Endodermal cell (in vitro differentiated cells): ENCODE results near the gene VSTM2B. TPM values are rescaled to one million over a fixed set of nuclear protein-coding genes. Genes with fewer than 3 reads are reported as not detected.
"Not testable (repeated sequence)": the region's sequence is repeated elsewhere in the genome, so short reads cannot be mapped to it uniquely, and the experiment has no call there.

Source experiments
- DNase-seq: peaks from one replicate; pipeline ENCODE4 v3.0.0-alpha.2; 2017
- H3K27ac ChIP-seq: 2 replicates; pipeline ENCODE4 v1.5.1; 2013; ENCODE audit warnings: mild to moderate bottlenecking, low read depth, low read length, moderate library complexity
- H3K27me3 ChIP-seq: 2 replicates; pipeline ENCODE4 v1.6.1; 2013; ENCODE audit warnings: mild to moderate bottlenecking, low read length, moderate library complexity; ENCODE audit not compliant: insufficient read depth, control insufficient read depth, poor library complexity, severe bottlenecking
- H3K36me3 ChIP-seq: 2 replicates; pipeline ENCODE4 v1.7.0; 2013; ENCODE audit warnings: mild to moderate bottlenecking, low read length, moderate library complexity; ENCODE audit not compliant: control insufficient read depth, insufficient read depth
- H3K4me1 ChIP-seq: one replicate; pipeline ENCODE4 v1.7.0; 2013; ENCODE audit warnings: low read length; ENCODE audit not compliant: control insufficient read depth, insufficient read depth
- H3K4me3 ChIP-seq: 2 replicates; pipeline ENCODE4 v1.5.1; 2013; ENCODE audit warnings: mild to moderate bottlenecking, low read length, moderate library complexity
- H3K9ac ChIP-seq: 2 replicates; pipeline ENCODE4 v1.6.1; 2013; ENCODE audit warnings: mild to moderate bottlenecking, low read length, moderate library complexity; ENCODE audit not compliant: poor library complexity, severe bottlenecking; ENCODE audit errors: extremely low read depth
- H3K9me3 ChIP-seq: 2 replicates; pipeline ENCODE4 v1.6.1; 2013; ENCODE audit warnings: mild to moderate bottlenecking, low read length, moderate library complexity; ENCODE audit not compliant: control insufficient read depth
- H3K27ac Mint-ChIP-seq: 2 replicates; pipeline ENCODE4 v1.8.0; 2020; ENCODE audit warnings: mixed read lengths
- H3K27me3 Mint-ChIP-seq: 2 replicates; pipeline ENCODE4 v1.8.0; 2021; ENCODE audit warnings: mild to moderate bottlenecking, mixed read lengths; ENCODE audit not compliant: insufficient read depth
- H3K36me3 Mint-ChIP-seq: 2 replicates; pipeline ENCODE4 v1.8.0; 2020; ENCODE audit warnings: low read depth, mixed read lengths
- H3K4me1 Mint-ChIP-seq: 2 replicates; pipeline ENCODE4 v1.8.0; 2020; ENCODE audit warnings: mixed read lengths
- H3K4me3 Mint-ChIP-seq: 2 replicates; pipeline ENCODE4 v1.8.0; 2020; ENCODE audit warnings: mild to moderate bottlenecking, moderate library complexity, mixed read lengths
- H3K9me3 Mint-ChIP-seq: 2 replicates; pipeline ENCODE4 v1.8.0; 2020; ENCODE audit warnings: mild to moderate bottlenecking, mixed read lengths
- WGBS, 2 experiments: methylation state at CpG; one replicate each; pipeline versions ENCODE4 v1.1.5 to v1.1.7; 2013; ENCODE audit warnings: missing lambda C conversion rate in 2 of 2, mixed read lengths in 1 of 2; ENCODE audit not compliant: insufficient coverage in 1 of 2, insufficient read length in 1 of 2; 5-methylcytosine and 5-hydroxymethylcytosine counted together
- total RNA-seq, 2 donors: library from RNA; stranded (reverse); fragmentation: NEBNext Ultra II Directional in 1 of 2; extraction: Animal tissue kit (Norgen Biotek cat#: 25700) in 1 of 2; gene quantifications; 2 replicates in 1 of 2; 3 replicates in 1 of 2; pipeline ENCODE4 v1.2.1, GENCODE V29; 2021
- TF ChIP-seq, protein P1 (sequence below): fragments of 200-600 bp; sonication (generic); conservative IDR thresholded peaks from 2 replicates; pipeline ENCODE4 v1.5.0; 2021; ENCODE audit warnings: antibody characterized with exemption, mild to moderate bottlenecking

VSTM2B gene
- total RNA-seq, 2 donors from 2014 or later = 0.18 TPM; not detected in 1

DNA sequence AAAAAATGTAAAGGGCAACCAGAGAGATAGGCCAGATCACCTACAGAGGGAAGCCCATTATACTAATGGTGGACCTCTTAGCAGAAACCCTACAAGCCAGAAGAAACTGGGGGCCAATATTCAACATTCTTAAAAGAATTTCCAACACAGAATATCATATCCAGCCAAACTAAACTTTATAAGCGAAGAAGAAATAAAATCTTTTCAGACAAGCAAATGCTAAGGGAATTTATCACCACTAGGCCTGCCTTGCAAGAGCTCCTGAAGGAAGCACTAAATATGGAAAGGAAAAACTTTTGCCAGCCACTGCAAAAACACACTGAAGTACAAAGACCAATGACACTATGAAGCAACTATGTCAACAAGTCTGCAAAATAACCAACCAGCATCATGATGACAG, 28.4 kb downstream of the VSTM2B start:
- Histone ChIP-seq H3K27ac (no peak overlapping the region), H3K27me3 (no peaks in the 10 kb centered on the region), H3K9me3 (peaks cover 17% of the 10 kb centered on the region), H3K4me1 (peaks cover 4% of the 10 kb centered on the region), H3K9ac (no peak overlapping the region), H3K36me3 (no peaks in the 10 kb centered on the region), H3K4me3 (no peak overlapping the region)
- peaks cover 25% of the 10 kb centered on the region for H3K27me3 Mint-ChIP-seq
- TF ChIP-seq, protein P1, sequence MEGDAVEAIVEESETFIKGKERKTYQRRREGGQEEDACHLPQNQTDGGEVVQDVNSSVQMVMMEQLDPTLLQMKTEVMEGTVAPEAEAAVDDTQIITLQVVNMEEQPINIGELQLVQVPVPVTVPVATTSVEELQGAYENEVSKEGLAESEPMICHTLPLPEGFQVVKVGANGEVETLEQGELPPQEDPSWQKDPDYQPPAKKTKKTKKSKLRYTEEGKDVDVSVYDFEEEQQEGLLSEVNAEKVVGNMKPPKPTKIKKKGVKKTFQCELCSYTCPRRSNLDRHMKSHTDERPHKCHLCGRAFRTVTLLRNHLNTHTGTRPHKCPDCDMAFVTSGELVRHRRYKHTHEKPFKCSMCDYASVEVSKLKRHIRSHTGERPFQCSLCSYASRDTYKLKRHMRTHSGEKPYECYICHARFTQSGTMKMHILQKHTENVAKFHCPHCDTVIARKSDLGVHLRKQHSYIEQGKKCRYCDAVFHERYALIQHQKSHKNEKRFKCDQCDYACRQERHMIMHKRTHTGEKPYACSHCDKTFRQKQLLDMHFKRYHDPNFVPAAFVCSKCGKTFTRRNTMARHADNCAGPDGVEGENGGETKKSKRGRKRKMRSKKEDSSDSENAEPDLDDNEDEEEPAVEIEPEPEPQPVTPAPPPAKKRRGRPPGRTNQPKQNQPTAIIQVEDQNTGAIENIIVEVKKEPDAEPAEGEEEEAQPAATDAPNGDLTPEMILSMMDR = no peak
- no peak for DNase-seq
- H3K27ac Mint-ChIP-seq = no peak overlapping the region
- no peak overlapping the region for H3K4me3 Mint-ChIP-seq
- WGBS, 2 experiments = 95 to 100% methylated on average over 1 of the region's 1 CpG
- peaks cover 46% of the 10 kb centered on the region for H3K9me3 Mint-ChIP-seq
- no peaks in the 10 kb centered on the region for H3K36me3 Mint-ChIP-seq
- peaks cover 6% of the 10 kb centered on the region for H3K4me1 Mint-ChIP-seq

DNA sequence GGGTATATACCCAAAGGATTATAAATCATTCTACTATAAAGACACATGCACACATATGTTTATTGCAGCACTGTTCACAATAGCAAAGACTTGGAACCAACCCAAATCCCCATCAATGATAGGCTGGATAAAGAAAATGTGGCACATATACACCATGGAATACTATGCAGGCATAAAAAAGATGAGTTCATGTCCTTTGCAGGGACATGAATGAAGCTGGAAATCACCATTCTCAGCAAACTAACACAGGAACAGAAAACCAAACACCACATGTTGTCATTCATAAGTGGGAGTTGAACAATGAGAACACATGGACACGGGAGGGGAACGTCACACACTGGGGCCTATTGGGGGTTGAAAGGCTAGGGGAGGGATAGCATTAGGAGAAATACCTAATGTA, 33.3 kb downstream of the VSTM2B start:
- not testable (repeated sequence) for H3K4me3 Mint-ChIP-seq, H3K27ac ChIP-seq, H3K9me3 ChIP-seq, H3K36me3 ChIP-seq, H3K27me3 ChIP-seq, H3K4me1 ChIP-seq, H3K9ac ChIP-seq, H3K27ac Mint-ChIP-seq, H3K4me3 ChIP-seq, H3K4me1 Mint-ChIP-seq, DNase-seq, H3K36me3 Mint-ChIP-seq
- Mint-ChIP-seq H3K9me3 (peaks cover 45% of the 10 kb centered on the region), H3K27me3 (peaks cover 21% of the 10 kb centered on the region)
- WGBS, 2 experiments = 86 to 97% methylated on average over 2 of the region's 2 CpGs

- Mint-ChIP-seq H3K4me3 (no peak overlapping the region), H3K27ac (no peak overlapping the region), H3K9me3 (peaks cover 39% of the 10 kb centered on the region)
Observed at GRCh38 chr19:29559743-29560142, 33.9 kb downstream of the VSTM2B start.

More at GRCh38 chr19:29559743-29560142, 33.9 kb downstream of the VSTM2B start:
- Histone ChIP-seq H3K9me3 (no peaks in the 10 kb centered on the region), H3K4me1 (no peaks in the 10 kb centered on the region), H3K27ac (no peak overlapping the region), H3K27me3 (no peaks in the 10 kb centered on the region), H3K9ac (no peak overlapping the region), H3K4me3 (no peak overlapping the region), H3K36me3 (no peaks in the 10 kb centered on the region)
- Mint-ChIP-seq H3K36me3 (no peaks in the 10 kb centered on the region), H3K4me1 (peaks cover 4% of the 10 kb centered on the region), H3K27me3 (peaks cover 19% of the 10 kb centered on the region)
- TF ChIP-seq, protein P1 = no peak
- WGBS, 2 experiments = 84 to 89% methylated on average over 2 to 4 of the region's 4 CpGs
- DNase-seq = no peak
